ENCODE results near the gene MRPL53.

- TF ChIP-seq, protein P1, sequence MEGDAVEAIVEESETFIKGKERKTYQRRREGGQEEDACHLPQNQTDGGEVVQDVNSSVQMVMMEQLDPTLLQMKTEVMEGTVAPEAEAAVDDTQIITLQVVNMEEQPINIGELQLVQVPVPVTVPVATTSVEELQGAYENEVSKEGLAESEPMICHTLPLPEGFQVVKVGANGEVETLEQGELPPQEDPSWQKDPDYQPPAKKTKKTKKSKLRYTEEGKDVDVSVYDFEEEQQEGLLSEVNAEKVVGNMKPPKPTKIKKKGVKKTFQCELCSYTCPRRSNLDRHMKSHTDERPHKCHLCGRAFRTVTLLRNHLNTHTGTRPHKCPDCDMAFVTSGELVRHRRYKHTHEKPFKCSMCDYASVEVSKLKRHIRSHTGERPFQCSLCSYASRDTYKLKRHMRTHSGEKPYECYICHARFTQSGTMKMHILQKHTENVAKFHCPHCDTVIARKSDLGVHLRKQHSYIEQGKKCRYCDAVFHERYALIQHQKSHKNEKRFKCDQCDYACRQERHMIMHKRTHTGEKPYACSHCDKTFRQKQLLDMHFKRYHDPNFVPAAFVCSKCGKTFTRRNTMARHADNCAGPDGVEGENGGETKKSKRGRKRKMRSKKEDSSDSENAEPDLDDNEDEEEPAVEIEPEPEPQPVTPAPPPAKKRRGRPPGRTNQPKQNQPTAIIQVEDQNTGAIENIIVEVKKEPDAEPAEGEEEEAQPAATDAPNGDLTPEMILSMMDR (IDR thresholded peaks at IDR 0.05): no peak
- TF ChIP-seq POLR2A (IDR thresholded peaks at IDR 0.05): no peak
Observed at GRCh38 chr2:74430502-74430901, 42.0 kb downstream of the MRPL53 start.

Measured in body of pancreas (tissue), 4 donors.